Measurements from ENCODE around the gene TBC1D3B.
"Not testable (repeated sequence)": the region's sequence is repeated elsewhere in the genome, so short reads cannot be mapped to it uniquely, and the experiment has no call there.

The TBC1D3B gene

GRCh38 chr17:36128411-36128978 is 47.9 kb downstream of the TBC1D3B start:
- DNase-seq (ENCODE audit: low read depth): no peak

- no peak for DNase-seq (ENCODE audit: low read depth)
These were observed 48.5 kb downstream of the TBC1D3B start for GRCh38 chr17:36127911-36128310.

- no peak for DNase-seq (ENCODE audit: low read depth)
These were observed 49.1 kb downstream of the TBC1D3B start for GRCh38 chr17:36127199-36127893.

GRCh38 chr17:36124879-36125824 is 51.3 kb downstream of the TBC1D3B start:
- DNase-seq (ENCODE audit: low read depth): no peak

GRCh38 chr17:36123431-36123830 is 53.0 kb downstream of the TBC1D3B start:
- DNase-seq (ENCODE audit: low read depth): no peak

- not testable (repeated sequence) for DNase-seq (ENCODE audit: low read depth)
These were observed 55.3 kb downstream of the TBC1D3B start for GRCh38 chr17:36121099-36121498.

GRCh38 chr17:36120221-36120620 is 56.2 kb downstream of the TBC1D3B start:
- DNase-seq (ENCODE audit: low read depth): no peak

- no peak for DNase-seq (ENCODE audit: low read depth)
These were observed 57.7 kb downstream of the TBC1D3B start for GRCh38 chr17:36118477-36119353.

- DNase-seq (ENCODE audit: low read depth): no peak
These were observed 58.7 kb downstream of the TBC1D3B start for GRCh38 chr17:36117505-36118382.

All from amniotic epithelial cell (primary cell).